HG03571 (cell line): ENCODE measurements around the gene CCL7.

Source experiments
- ATAC-seq: cut with Tn5 transposase; IDR thresholded peaks from one replicate; pipeline ENCODE4 v1.9.1; 2021; ENCODE audit not compliant: unreplicated experiment

CCL7 gene

DNA sequence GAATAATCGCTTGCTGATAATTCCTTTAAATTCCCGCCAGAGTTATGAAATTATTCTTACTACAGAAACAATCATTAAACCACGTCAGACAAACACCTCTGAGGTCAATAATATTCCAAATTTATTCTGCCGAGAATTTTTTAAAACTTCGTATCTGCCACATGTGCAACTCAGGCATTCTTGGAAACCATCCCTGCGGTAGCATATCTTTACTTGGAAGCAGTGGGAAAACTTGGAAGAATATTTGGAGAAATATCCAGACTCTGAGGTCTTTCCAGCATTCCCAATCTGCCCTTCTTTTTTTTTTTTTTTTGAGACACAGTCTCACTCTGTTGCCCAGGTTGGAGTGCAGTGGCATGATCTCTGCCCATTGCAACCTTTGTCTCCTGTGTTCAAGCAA, 13.6 kb downstream of the CCL7 start:
- no peak for ATAC-seq

DNA sequence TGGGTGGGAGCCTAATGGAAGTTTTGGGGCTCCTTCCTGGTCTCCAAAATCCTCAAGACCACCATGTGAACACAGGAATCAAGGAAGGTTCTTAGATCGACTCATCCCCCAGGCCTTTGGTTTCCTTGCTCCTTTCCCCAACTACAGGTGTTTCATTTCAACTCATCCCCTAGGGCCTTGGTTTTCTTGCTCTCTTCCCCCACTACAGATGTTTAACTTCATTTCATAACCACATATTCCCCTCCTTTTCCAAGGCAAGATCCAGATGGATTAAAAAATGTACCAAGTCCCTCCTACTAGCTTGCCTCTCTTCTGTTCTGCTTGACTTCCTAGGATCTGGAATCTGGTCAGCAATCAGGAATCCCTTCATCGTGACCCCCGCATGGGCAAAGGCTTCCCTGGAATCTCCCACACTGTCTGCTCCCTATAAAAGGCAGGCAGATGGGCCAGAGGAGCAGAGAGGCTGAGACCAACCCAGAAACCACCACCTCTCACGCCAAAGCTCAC, 15.3 kb downstream of the CCL7 start, which contains the start of gene CCL11:
Gene CCL11 (plus strand): TSS at position 457 of the 507 bp plus-strand sequence. CDS start 67 bp downstream, outside the sequence.
- ATAC-seq, result no peak

DNA sequence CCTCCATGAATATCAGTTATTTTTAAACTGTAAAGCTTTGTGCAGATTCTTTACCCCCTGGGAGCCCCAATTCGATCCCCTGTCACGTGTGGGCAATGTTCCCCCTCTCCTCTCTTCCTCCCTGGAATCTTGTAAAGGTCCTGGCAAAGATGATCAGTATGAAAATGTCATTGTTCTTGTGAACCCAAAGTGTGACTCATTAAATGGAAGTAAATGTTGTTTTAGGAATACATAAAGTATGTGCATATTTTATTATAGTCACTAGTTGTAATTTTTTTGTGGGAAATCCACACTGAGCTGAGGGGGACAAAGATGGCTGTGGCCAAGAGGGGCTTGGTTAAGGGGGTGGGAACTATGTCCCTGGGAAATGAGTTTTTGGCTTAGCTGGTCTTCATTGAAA, 17.9 kb downstream of the CCL7 start:
- no peak for ATAC-seq

DNA sequence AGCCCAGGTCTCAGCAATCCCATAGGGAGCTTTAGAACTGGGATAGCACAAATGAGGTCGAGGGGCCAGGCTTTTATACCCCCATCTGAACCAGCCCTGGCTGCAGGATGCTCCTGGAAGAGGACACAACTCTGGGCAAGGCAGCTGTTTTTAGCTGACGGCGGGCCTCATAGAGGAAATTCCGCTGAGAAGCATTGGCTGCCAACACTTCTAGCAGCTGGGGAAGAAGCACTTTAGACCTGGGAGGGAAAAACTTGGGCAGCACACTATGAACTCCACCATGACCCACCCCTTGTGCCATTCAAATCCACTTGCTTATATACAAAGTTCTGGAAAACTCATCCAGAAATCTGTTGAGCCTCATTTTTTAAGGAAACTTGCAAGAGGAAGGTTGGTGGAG, 20.6 kb downstream of the CCL7 start:
- ATAC-seq, result no peak

DNA sequence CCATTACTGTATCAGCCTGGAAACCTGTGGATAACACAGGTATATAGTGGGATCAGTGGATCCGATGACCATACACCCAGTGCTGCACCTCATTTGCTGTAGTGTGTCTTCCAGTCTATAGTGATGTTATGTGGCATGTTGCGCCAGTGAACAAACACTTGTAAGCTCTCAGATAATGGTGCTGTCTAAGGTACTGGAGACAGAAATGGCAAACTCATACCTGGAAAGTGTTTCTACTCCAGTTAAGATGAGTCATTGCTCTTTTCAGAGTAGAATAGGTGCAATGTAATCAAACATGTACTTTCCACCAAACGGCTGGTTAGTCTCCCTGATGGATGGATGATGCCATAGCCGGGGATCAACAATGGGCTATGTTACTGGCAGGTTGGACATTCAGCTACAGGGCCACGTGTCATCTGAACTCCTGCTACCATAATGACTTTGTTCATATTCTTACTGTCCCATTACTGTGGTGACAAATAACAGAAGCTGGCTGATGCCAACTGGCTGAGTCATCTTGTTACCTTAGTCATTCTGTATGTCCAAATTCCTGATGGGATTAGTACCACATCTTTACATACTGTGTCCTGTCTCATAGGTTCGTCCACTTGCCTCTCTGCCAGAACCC, 21.8 kb downstream of the CCL7 start:
- no peak for ATAC-seq

DNA sequence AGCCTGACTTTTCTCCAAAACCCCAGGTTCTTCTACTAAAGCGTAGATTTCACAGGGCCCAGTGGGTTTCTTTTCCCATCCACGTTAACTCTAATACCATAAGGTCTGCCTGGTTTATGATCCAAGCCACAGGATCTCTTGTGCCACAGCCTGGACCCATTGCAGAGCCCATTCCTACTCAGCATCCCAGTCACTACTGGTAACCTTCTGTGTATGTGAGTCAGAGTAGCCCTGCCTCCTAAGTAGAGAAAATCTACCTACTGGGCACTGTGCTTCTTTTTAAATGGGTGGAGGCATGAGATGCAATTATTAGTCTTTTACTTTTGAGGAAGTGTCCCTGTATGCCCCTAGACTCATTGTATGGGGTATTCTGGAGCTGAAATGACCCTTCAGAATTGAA, 29.0 kb downstream of the CCL7 start:
- ATAC-seq, result no peak

DNA sequence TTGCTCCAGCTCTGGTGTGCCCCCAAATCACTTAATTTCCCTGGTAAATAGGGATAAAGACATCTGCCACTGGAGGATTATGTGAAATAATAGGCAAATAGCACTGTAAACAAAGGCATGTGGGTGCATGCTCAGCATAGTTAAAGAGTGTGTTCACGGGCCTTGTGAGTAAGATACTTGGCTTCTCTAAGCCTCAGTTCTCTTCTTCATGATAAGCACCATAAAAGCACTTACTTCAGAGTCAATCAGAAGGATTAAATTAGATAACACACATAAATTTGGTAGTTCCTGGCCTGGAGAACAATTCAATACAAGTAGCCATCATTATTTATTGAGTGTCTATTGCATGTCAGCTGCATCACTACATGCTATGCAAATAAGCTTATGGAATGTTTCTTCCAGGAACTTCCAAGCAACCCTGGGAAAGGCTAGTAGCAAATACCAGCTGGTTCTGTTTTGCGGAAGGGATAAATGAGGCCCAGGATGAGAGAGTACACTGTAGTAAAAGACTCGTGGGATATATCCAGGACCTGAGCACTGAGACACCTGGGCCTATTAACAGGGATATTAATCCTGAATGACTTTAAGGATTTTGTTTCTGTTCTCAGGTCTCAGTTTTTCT, 30.0 kb downstream of the CCL7 start:
- ATAC-seq, result no peak

DNA sequence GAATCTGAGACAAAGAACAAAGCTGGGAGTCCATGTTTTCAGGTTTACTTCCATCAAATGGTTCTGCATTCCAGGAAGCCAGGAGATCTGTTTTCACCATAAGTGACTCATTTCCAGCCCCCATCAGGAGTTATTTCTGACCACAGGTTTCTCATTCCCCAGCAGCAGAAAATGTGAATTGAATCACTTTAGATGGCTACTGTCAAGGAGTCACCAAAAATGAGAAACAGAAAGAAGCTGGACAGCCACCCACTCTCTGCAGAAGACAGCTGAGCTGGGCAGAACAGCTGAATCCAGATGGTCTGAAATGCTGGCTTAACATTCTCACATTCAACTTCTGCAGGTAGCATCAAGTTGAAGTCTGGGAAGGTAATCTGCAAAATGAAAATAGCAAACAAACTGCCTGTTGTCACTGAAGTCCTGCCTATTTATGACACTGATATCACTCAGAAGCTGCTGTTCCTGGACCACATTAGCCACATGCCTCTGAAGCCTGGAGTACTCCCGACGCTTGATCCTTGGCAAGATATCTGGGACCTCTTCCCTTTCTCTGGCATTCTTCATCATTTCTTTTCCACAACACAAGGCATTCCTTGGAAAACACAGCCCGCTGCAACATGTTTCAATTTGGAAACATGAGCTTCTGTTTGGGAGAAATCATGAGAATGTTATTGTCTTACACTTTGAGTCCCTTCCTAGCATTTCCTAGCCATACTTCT, 30.8 kb downstream of the CCL7 start:
- ATAC-seq, result no peak

DNA sequence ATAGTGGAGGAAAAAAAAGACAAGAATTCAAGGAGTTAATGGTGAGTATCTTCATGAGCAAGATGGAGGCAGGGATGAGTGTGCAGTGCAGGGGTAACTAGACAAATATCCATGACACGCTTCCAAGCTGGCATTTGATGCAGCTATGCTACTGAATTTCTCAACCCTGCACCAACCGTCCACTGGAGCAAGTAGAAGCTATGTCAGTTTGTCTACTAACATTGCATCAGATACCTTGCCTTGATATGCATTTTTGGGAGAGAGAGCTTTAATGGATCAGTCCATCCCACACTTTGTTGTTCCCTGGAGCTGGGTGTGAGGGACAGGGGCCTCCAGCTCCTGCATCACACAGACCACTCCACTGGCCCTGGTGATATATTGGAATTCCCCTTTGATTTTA, 32.0 kb downstream of the CCL7 start:
- ATAC-seq, result no peak

DNA sequence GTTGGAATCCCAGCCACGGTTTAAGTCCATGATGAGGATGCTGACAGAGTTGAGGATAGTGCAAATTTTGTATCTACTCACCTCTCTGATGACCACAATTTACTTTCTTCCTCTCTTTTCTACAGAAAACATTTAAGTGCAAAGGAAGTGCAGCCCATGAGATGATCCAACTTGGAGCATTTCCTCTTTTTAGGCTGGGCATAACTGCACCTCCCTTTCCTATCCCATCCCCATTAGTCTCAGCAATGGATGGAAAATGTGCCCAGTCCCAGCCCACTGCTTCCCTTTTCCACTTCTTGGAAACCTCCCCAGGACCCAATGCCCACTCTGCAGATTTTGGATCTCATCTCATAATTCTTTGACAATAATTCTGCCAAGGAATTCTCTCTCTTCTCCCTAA, 32.6 kb downstream of the CCL7 start:
- ATAC-seq, result no peak

DNA sequence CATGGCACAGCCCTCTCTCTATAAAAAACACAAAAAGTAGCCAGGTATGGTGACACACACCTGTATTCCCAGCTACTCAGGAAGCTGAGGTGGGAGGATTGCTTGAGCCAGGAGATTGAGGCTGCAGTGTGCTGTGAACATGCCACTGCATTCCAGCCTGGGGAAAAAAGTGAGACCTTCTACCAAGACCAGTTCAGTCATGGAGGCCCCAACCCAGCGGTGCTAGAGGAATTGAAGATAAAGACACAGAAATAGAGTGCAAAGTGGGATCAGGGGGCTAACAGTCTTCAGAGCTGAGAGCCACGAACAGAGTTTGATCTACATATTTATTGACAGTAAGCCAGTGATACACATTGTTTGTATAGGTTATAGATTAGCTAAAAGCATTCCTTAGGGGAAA, 33.6 kb downstream of the CCL7 start:
- no peak for ATAC-seq

DNA sequence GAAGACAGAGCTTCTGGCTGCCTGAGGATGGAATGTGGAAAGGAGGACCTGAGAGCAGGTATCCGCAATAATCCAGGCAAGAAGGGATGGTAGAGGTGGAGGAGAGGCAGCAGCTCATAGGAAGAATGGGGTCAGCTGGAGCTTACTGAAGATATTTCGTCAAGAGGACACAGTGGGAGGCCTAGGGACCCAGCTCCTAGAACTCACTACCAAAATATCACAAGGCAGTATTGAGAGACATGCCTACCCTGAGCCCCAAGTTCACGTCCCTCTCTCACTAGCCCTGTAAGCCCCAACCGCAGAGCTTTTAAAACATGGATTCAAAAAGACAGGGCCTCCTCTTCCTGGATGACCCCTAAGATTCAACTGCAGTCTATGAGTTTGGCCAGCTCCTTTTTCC, 35.0 kb downstream of the CCL7 start:
- no peak for ATAC-seq

DNA sequence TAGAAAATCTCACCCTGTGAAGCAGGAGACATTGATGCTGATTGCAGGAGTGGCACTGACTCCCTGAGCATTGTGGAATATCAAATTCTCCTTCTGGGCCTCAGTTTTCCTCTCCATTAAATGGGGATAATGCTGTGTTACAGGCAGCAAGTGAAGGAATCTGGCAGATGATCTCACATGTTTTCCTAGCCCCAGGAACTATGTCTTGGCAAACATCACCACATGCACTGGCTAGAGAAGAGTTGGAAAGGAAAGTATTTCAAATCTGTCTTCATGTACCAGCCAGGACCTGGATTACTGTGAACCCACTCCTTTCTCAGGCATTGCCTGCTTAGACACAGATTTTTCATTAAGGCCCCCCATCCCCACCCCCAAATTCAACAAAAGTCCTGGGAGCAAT, 35.6 kb downstream of the CCL7 start:
- no peak for ATAC-seq

DNA sequence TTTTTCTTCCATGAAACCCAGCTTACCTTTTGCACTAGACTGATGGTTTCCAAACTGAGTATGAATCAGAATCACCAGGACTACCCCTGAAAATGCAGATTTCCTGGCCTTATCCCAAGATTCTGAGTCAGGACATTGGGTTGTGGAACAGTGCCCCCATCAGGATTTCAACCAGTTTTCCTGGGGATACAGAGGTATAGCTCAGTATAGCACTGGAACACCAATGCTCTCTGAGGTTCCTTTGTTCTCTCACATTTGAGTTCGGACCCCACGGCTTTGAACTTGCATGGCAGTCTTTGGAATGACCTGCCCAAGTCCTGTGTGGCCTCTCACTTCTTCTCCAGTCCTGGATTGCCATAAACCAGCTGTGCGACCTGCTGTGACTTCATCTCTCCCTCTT, 36.4 kb downstream of the CCL7 start:
- no peak for ATAC-seq

DNA sequence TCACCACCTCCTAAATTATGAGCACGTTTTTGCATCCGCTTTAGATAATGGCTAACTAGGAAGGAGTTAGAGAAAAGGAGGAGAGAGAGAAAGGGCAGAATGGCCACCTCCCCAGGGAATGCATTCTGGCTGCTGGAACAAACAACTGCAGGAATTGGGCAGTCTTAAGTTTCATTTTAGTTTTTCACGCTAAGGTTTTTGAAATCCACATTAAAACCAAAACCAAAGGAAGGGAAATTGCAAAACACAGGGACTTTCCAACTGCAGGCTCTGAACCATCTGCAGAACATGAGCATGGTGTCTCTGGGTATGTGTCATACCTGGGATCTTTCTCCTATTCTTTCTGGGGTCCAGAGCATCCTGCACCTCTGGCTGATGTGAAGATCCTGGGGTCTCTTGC, 37.1 kb downstream of the CCL7 start:
- ATAC-seq, result no peak

DNA sequence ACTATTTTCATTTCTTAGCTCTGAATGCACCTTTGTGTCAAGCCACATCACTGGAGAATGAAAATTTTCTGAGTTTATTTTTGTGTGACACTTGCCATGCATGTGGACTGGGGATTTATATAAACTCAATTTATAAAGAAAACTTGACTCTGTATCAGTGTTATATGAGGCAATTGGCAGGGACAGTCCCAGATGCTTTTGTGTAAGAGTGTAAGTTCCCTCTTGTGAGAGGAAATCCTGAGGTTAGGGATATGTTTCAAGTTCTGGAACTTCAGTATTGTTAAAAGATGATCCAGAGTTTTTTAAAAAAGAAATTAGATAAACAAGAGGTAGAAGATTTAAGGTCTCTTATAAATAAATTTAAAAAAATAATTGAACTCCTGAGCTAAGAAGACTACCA, 38.4 kb downstream of the CCL7 start:
- no peak for ATAC-seq

DNA sequence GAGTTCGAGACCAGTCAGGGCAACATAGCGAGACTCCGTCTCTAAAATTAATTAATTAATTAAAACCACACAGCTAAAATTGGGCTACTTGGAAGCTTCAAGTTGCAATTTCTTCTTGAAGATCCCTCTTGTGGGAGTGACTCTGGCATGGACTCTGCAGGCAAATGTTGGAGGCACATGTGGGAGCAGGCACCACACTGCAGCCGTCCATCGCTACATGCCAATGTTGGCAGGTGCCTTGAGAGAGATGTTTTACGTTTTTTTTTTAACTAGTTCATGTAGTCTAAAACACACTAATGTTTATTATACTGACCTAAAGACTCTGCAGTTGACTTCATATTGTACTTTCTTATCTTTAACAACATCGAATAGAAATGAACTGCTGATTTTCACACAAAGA, 41.3 kb downstream of the CCL7 start:
- no peak for ATAC-seq

DNA sequence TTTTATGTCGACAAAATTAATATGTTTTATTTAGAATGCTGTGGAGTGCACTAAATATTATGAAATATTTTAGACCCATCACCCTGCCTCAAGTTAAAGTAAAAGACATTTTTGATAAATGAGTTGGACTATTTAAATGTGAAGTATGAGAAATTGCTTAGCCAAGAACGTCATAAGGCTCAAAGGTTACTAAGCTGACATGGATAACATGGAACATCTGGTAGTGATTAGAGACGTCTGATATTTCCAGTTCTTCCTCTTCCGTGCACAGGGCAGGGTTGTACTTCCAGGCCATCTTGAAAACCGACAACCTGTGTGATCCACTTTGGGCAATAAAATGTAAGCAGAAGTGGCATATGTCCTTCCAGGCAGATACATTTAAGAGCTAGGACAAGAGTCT, 42.1 kb downstream of the CCL7 start:
- no peak for ATAC-seq

DNA sequence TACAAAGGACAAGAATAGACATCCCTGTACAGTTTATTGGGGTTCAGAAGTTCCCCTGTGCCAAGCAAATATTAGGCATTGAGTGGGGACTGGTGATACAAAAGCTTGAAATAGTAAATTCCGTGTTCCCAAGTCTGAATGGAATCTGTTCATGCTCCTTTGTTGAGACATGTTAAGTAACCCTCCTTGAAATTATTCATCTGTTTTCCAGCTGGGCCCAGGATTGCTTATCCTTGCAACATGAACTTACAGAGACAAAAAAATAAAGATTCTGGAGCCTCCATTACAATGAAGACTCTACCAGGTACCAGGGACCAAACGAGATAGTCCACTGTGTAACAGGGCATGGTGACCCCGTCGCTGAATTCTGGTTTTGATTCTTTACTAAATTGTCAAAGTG, 43.1 kb downstream of the CCL7 start:
- no peak for ATAC-seq

DNA sequence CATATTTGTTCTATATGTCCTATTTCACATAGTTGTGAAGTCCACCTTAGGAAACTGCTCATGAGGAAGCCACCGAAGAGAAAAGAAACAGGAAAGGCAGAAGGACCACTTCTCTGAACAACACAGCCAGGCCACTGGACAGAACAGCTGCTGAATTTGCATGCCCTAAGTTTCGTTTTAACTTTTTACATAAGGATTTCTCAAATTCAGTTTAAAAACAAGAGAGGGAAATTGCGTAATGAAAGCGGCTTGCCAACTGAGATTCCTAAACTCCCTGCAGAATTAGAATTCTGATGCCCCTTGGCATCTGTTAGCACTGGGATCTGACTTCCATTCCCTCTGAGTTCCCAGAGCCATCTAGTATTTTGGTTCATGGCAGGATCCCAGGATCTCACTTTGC, 44.3 kb downstream of the CCL7 start:
- no peak for ATAC-seq

DNA sequence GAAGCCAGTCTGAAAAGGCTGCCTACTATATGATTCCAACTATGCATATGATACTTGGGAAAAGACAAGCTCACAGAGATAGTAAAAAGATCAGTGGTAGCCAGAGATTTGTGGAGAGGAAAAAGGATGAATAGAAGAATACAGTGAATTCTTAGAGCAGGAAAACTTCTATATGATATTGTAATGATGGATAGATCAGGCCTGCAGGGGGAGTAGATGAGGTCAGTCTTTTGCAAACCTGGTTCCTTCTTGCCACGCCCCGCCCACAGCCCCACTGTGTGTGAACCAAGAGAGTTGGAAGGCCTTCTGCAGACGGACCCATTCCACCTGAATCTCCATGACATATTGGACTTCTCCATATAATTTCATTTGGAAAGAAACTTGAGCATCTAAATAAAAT, 48.5 kb downstream of the CCL7 start:
- no peak for ATAC-seq

DNA sequence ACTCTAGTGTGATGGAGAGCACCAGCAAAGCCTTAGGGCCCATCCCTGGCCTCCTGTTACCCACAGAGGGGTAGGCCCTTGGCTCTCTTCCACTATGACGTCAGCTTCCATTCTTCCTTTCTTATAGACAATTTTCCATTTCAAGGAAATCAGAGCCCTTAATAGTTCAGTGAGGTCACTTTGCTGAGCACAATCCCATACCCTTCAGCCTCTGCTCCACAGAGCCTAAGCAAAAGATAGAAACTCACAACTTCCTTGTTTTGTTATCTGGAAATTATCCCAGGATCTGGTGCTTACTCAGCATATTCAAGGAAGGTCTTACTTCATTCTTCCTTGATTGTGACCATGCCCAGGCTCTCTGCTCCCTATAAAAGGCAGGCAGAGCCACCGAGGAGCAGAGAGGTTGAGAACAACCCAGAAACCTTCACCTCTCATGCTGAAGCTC, 49.0 kb downstream of the CCL7 start, which contains the start of gene CCL8:
Gene CCL8 (plus strand): TSS at position 397 of the 445 bp plus-strand sequence. CDS start 67 bp downstream, outside the sequence.
- no peak for ATAC-seq
